ENCODE data around the gene COL6A1.
"Not testable (repeated sequence)": the region's sequence is repeated elsewhere in the genome, so short reads cannot be mapped to it uniquely, and the experiment has no call there.

Gene COL6A1

DNA sequence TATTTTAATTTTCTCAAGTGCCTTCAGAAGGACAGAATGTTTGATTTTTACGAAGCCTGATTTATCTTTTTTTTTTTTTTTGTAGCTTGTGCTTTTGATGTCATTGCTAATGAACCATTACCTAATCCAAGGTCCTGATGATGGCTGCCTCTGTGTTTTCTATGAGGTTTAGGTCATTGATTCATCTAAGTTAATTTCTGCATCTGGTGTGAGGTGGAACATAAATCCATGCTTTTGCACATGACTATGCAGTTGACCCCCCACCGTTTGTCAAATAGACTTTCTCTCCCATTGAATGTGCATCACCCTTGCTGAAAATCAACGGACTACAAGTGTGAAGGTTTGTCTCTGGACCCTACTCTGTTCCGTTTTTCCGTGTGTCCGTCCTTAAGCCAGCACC, 50.5 kb downstream of the COL6A1 start:
- no peak for DNase-seq (ENCODE audit: low read depth)

DNA sequence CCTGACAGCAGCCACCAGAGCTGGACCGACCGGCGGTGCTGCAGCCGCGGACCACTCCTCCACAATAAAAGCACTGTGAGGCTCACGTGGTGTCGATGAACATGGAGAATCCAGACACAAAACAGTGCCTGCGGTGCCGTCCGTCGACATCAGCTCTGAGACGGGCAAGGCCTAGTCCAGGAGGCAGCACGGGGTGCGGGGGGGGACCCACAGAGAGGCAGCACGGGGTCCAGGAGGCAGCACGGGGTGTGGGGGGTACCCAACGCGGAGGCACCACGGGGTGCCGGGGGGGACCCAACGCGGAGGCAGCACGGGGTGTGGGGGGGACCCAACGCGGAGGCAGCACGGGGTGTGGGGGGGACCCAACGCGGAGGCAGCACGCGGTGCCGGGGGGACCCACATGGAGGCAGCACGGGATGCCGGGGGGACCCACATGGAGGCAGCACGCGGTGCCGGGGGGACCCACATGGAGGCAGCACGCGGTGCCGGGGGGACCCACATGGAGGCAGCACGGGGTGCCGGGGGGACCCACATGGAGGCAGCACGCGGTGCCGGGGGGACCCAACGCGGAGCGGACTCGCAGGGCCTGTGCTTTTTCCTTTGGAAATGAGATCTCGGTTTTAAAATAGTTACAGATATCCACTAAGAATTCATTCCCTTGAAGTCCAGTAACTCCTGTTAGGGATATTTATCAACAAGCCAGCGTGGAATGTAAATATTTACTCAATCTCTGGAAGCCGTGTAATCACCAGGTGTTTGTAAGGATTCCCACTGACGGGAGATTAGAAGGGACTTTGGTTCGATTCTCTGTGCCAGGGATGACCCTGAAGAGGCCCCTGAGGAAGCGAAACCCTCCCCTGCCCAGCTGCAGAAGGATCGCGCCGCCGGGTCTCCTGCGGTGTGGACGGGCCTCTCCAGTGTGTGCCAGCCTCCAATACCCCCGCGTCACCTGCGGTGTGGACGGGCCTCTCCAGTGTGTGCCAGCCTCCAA, 52.1 kb downstream of the COL6A1 start:
- DNase-seq (ENCODE audit: low read depth): no peak

DNA sequence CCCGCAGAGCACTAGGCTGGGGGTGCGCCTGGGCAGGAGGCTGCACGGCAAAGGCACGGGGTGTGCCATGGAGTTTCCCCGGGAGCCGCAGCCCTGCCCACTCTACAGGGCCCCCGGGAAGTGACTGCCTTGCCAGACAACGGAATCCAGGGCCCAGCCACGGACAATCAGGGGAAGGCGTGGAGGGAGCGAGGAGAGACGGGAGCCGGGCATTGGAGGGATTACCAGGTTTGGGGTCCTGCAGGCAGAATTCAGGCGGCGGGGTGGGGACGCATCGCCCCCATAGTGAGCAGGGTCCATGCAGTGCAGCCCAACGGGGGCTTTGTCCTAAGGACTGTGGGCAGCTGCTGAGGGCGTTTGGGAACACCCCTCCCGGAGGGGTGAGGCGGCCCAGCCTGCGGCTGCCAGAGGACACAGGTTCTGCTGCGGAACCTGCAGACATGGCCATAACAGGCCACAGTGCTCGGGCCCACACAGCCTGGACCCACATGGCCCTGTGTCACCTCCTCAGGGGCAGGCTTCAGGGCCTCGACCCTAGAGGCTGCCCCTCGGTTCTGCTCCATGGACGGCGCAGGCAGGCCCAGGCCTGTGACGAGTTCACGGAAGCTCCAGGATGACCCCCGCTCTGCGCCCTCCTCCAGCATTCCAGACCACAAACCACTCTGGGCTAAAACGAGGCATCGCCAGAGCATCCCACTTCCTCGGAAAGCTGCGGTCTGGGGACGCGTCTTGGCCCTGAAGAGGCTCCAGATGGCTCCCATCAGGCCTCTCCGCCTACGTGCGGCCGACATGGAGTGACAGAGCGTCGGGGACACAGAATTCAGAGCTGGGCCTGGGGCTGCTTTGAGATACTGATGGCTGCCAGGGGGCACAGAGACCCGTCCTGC, 54.5 kb downstream of the COL6A1 start:
- DNase-seq (ENCODE audit: low read depth): peak; percentile 60

DNA sequence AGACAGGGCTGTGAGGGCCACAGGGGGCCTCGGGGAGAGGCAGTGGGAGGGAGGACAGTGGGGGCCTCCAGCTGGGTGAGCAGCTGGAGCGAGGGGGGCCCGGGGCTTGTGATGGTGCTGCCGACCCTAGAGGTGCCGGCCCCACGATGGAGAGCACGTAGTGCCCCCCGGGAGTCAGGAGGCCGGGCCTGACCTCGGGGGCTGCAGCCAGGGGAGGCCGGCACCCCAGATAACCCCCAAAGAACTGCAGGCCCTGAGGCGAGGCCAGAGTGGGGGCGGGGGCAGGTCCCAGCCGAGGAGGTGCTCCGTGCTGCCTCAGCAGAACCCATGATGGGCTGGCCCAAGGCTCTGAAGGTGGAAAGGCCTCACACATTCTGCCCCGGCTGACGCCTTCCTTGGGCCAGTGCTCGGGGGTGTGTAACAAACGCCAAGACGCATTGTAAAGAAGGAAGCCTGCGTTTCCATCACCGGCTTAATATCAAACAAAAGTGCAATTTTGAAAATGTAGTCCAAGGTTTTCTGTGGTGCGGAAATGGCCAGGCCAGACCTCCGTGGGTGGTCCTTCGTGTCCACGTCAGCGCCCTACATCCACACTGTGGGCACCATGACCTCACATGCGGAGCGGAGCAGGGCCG, 55.2 kb downstream of the COL6A1 start:
- no peak for DNase-seq (ENCODE audit: low read depth)

DNA sequence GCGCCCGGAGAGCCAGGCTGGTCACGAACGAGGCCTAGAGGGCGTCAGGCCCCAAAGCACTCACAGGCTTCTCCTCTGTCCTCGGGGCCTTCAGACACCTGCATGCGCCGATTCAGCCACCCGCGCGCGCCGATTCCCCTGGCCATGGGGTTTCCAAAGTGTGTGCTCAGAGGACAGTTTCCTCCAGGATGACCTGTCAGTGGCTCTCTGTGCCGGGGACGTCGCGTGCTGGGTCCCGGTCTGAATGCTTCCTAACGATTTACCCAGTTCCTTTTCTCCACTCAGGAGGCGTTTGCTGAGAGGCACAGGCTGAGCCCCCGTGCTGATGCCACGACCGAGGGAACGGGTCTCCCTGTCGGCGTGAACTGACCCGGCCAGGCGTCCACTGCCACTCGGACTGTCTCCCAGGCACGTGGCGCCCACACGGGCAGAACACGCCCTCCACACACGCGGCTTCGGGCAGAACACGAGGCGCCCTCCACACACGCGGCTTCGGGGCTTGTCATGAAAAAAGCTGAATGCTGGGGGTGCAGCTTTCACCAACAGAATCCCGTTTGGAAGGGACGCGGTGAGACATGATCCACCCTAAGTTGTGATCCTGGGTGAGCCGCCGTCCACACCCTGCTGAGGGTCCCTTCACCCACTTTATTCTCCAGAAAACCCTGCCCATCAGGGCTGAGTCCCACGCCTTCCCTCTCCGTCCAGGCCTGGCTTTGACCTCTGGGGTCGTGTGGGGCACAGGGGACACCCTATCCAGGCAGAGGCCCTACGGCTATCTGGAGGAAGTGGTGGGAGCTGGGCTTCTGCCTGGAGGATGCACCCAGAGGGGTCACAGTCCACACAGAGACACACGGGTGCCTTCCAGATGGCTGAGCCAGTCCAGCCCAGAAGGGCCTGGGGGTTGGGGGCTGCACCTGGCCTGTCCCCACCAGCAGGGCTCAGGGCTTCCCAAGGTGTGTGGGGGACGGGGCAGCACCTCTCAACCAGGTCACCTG, 56.1 kb downstream of the COL6A1 start:
- DNase-seq (ENCODE audit: low read depth): no peak

DNA sequence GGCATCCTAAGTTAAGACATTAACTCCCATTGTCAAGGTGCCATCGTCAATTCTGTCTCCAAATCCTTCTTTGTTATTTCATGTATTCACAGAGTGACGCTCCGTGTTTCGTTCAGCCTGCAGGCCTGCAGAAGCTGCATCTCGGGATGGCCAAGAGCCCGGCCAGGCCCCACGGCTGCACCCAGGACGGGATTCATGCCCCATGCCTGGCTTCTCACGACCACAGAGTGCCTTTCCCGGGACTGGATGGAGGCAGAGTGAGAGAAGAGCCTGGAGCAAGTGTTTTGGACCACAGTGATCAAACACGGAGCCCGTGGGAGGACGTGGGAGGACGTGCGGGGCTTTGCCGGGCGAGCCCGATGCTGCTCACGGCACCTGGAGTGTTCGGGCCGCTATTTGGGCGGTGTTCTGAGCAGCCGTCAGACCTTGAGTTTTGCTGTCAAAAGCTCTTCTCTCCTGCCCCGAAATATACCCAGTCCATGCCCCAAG, 56.8 kb downstream of the COL6A1 start:
- no peak for DNase-seq (ENCODE audit: low read depth)

DNA sequence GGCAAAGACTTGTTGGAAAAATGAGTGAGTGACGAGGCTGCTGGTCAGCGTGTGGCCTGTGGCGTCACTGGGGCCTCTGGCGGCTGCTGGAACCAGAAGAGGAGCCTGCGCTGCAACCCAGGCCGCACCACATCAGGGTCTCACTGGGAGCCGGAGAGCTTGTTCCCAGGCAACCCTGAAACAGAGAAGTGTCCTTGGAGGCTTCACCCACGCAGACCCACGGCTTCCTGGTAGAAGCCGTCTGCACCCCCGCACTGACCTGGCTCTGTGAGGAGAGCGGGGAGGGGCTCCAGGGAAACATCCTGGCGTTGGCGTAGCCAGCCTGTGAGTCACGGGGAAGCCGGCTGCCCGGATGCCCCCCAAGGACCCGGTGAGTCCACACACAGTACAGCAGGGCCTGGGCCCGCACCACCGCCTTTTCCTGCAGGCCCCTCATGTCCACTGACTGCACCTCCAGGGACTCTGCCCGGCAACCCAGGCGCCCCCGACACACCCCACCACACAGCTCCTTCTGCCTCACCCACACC, 57.4 kb downstream of the COL6A1 start:
- DNase-seq (ENCODE audit: low read depth): no peak

DNA sequence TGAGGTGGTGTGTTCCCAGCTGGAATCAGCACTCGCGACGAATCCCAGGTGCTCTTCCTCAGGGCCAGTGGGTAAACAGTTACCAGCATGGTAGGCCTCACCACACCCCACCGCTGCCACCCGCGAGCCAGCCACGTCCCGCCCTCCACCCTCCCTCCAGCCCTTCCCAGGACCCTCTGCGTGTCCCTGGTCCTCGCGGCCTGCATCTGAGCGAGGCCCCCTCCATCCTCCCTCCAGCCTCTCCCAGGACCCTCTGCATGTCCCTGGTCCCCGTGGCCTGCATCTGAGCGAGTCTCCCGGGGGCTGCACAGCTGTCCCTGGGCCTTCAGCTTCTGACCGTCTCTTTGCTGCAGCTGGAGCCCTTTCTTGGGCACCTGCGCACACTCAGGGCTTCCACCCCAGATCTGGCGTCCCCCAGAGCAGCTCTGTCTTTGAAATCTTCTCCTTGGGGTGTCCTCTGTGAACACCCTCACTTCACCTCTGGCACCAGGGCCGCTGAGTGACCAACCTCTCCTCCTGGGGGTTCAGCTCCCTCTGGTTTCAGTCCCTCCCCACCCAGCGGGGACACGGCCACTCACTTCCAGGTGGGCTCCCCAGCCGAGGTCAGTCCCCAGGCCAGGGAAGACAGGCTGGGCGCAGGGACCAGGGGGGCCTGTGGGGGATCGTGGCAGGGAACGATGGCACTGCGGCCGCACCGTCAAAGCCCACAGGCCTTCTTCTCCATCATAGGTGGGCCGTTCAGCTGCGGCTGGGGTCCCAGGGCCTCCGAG, 58.5 kb downstream of the COL6A1 start:
- no peak for DNase-seq (ENCODE audit: low read depth)

DNA sequence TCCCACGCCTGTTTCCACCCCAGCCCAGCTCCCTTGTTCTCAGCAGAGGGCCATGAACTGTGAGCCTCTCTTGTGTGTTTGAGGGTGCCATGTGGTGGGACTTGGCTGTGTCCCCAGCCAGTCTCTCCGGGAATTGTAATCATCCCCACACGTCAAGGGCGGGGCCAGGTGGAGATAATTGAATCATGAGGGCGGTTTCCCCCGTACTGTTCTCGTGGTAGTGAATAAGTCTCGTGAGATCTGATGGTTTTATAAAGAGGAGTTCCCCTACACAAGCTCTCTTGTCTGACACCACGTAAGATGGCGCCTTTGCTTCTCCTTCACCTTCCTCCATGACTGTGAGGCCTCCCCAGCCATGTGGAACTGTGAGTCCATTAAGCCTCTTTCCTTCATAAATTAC, 59.1 kb downstream of the COL6A1 start:
- DNase-seq (ENCODE audit: low read depth): no peak

DNA sequence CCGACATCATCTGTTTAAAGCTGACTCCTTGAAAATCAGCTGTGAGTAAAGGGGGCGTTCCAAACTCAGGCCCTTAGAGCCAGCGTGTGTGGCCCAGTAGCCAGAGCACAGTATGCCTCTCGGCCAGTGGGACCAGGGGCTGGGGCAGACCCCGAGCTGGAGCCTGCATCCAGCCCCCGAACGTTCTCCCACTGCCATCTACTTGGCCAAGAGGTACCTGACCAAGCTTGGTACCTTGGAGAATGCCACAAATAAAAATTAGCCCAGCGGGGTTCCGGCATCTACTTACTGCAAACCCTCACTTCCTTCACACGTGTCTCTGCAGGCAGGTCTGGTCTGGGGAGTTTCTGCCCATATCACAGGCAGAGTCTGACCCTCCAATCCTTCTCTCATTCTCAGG, 59.6 kb downstream of the COL6A1 start:
- no peak for DNase-seq (ENCODE audit: low read depth)

DNA sequence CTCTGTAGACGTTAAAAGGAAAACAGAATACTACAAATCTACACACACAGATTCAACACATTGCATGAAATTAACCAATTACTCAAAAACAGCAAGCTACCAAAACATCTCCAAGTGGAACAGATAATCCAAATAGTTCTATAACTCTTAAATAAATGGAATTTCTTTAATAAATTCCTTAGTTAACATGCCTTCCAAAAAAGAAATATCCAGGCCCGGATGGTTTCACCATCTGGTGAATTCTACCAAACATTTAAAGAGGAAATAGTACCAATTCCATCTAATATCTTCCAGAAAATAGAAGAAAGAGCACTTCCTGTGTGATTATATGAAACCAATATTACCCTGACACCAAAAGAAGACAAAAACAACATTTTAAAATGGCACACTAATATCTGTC, 63.6 kb downstream of the COL6A1 start:
- no peak for DNase-seq (ENCODE audit: low read depth)

DNA sequence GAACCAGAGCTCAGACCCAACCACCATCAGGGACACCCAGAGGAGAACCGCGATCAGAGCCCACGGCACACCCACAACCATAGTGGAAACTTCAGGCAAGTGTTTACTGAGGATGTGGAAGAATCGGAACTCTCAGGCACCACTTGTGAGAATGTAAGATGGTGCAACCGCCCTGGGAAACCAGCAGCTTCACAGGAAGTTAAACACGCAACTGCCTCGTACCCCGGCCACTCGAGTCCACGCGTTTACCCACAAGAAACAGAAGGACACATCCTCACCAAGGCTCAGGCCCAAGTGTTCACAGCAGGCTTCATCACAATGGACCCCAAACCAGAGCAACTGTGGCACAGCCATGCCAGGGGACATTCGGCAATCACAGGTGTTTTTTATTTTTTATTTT, 64.9 kb downstream of the COL6A1 start:
- DNase-seq (ENCODE audit: low read depth): no peak

DNA sequence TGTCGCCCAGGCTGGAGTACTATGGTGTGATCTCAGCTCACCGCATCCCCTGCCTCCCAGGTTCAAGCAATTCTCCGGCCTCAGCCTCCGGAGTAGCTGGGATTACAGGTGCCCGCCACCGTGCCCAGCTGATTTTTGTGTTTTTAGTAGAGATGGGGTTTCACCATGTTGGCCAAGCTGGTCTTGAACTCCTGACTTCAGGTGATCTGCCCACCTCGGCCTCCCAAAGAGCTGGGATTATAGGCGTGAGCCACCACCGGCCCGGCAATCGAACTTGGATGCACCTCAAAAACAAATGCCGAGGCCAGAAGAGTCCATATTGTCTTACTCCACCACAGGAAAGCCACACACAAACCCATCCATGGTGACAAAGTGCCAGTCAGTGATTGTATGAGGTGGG, 65.3 kb downstream of the COL6A1 start:
- not testable (repeated sequence) for DNase-seq (ENCODE audit: low read depth)

DNA sequence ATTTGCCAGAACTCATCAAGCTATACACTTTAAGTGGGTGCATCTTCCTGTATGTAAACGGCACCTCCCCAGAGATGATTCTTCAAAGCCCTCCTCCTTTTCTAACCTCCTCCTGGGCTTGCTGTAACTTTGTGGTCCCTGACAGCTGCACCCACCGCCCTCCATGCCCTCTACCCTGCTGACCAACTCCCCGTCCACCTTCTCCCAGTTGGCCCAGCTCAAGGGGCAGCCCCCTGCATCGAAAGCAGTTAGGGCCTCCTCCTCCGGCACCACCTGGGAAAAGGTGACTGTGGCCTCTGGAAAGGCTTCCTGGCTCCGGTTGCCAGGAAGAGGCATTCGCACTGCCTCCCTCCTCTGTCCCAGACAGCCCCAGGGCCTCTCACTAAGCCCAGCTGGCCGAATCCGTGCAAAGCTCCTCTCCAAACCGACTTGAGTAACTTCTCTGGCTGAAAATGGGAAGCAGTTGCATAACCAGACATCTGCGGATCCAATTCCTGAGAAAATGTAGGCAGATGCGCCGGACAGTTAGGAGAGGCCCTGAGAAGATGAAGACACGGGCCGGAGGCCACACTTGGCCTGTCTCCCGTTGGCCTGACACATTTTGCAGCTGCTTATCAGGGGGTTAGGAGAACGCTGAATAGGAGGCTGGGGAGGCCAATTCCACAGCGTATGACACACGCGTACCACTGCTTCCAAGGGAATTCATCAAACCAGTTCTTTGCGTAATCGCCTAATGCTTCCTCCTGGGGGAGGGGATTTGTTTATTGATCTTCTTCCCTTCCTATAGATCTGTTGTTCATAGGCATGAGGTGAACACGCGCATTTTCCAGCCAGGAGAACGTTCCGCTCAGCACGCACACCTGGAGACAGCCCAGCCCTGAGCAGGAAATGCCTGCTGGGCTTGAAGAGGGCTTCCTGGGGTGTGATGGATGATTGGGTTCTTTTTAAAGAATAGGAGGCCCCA, 67.6 kb downstream of the COL6A1 start:
- peak; percentile 100 for DNase-seq (ENCODE audit: low read depth)

DNA sequence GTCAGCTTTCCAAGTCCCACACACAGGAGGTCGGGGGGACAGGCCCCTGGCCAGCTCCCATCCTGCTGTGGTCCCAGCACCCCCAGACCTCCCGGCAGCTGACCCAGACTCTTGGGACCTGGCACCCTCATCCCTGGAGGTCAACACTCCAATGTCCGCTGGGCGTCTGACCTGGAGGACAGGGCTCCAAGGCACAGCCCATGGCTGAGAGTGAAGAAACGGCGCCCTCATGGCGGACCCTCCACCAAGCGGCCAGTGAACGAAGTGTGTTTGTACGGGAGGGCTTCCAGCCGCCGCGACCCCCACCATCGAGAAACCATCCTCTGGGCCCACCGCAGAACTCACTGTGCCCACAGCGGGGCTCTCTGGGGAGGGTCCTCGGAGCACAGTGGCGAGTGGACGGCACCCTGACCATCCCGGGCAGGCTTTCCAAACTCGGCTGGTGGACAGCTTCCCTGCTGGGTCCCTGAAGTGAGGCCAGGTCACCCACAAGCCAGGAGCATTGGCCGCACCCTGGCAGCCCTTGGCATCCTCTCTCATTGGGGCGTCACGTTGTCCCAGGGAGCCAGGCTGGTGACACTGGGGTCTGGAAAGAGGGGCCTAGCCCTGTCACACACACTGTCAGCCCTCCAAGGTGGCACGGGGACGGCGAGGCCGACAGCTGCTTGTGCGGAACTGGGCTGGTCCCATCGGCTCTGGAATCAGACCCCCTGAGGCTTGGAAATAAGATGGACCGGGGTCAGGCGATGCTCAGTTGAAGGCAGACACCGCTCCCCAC, 68.5 kb downstream of the COL6A1 start:
- DNase-seq (ENCODE audit: low read depth): no peak

DNA sequence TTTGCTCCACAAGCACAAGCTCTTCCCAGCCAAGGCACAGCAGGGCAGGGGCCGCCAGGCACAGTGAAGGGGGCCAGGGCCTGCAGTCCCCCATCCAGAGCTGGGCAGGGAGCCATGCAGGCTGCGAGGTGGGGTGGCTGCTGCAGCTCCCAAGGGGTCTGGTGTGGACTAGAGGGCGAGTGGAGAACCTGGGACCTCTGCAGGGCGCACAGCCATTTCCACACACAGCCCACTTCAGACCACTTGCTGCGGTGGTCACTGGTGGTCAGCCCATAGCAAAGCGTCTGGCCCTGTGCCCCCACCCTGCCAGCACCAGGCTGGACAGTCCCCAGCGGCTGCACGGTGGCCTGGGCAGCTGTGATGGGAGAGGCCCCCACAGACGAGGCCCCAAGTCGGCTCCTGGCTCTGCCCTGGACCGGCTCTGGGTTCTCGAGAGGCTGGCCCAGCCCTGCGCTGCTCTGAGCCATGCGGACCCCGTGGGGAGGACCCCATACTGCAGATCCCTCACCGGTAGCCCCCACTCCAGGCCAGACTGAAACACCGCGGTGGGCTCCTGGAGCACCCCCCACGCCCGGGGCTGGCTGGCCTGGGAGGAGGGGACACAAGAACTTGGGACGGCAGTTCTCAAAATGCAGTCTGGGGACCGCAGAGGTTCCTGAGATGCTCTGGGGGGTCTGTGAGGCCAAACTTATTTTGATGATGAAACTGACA, 69.3 kb downstream of the COL6A1 start:
- DNase-seq (ENCODE audit: low read depth): no peak

DNA sequence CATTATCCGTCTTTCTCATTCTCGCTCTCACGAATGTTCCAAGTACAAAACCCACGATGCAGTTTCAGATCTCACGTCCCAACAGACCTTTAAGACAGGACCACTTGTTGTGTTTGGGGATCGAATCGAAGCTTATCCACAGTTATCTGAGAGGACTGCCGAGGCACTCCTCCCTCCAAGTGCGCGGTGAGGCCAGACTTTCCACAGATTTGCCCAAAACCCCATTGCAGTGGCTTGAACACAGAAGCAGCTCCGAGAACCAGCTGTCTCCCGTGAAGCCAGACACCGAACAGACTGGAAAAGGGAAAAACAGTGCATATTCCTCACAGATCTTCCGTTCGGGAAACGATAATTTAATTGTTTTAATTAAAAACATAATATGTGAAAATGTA, 69.8 kb downstream of the COL6A1 start:
- no peak for DNase-seq (ENCODE audit: low read depth)

Data from GM04503 (cell line).